Activated T-helper 9 cell treated with anti-CD3 and anti-CD28 coated beads, Interleukin-2, amount 50 U/mL, for 16 hours (primary cell): Measurements from ENCODE around the gene TBATA.

Source experiments
- DNase-seq: peaks from one replicate; pipeline ENCODE4 v3.0.0-alpha.2; 2020; ENCODE audit warnings: low read depth

TBATA gene

GRCh38 chr10:70761727-70762350 lies 23.3 kb downstream of the TBATA start:
- no peak for DNase-seq

DNA sequence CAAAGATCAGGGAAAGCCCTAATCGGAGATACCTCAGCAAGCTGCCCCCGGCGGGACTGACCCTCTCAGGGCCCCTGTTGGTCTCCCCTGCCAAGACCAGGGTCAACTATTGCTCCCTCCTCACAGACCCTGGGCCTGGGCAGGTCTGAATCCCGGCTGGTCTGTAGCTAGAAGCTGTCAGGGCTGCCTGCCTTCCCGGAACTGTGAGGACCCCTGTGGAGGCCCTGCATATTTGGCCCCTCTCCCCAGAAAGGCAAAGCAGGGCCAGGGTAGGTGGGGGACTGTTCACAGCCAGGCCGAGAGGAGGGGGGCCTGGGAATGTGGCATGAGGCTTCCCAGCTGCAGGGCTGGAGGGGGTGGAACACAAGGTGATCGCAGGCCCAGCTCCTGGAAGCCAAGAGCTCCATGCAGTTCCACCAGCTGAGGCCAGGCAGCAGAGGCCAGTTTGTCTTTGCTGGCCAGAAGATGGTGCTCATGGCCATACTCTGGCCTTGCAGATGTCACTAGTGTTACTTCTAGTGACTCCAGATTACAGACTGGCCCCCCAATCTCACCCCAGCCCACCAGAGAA lies 24.1 kb downstream of the TBATA start:
- no peak for DNase-seq

- no peak for DNase-seq
Observed at GRCh38 chr10:70760271-70760787, 24.8 kb downstream of the TBATA start.

DNA sequence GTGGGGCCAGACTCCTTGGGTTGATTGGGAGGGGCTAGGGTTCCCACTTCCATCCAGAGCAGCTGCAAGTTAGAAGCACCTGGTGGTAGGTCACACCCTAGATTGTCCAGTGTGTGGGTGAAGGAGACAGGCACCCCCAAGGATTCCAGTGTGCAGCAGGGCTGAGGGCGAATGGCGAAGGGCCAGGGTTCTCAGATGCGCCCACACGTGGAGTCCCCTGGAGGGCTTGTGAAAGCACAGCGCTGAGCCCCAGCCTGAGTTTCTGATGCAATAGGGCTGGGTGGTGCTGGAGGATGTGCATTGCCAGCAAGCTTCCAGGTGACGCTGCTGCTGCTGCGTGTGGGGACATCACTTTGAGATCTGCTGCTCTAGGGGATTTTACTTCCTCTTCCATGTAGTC lies 25.4 kb downstream of the TBATA start:
- no peak for DNase-seq

GRCh38 chr10:70758757-70759514 lies 26.2 kb downstream of the TBATA start:
- peak; percentile 37 for DNase-seq

- DNase-seq = no peak
Observed at GRCh38 chr10:70757856-70758255, 27.3 kb downstream of the TBATA start.

DNA sequence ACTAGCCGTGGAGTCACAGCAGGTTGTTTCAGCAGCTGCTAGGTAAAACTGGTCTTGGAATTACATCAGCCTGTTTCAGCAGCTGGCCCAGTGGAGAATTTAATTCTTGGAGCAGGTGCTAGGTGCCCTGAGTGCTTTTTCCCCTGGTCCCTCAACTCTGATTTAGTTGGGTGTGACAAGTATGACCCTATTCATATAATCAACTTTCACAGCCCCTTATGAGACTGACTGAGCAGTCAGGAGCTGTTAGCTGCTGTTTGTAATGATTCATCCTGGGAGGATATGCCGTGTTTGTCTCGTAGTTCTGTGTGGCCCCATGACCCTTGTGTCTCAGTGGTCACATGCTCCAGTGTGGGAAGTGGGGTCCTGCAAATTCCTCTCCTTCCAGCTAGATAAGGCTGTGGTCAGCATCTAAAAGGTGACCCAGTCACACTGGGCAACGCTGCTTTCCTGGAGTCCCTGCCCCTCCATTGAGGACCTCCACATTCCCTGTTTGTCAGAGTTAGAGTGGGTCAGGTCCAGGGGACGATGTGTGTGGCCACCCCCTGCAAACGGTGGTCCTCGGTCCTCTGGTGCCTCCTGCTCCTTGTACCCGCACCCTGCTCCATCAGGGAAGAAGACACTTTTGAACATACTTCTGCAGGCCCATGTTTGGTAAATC lies 28.3 kb downstream of the TBATA start:
- DNase-seq = no peak

DNA sequence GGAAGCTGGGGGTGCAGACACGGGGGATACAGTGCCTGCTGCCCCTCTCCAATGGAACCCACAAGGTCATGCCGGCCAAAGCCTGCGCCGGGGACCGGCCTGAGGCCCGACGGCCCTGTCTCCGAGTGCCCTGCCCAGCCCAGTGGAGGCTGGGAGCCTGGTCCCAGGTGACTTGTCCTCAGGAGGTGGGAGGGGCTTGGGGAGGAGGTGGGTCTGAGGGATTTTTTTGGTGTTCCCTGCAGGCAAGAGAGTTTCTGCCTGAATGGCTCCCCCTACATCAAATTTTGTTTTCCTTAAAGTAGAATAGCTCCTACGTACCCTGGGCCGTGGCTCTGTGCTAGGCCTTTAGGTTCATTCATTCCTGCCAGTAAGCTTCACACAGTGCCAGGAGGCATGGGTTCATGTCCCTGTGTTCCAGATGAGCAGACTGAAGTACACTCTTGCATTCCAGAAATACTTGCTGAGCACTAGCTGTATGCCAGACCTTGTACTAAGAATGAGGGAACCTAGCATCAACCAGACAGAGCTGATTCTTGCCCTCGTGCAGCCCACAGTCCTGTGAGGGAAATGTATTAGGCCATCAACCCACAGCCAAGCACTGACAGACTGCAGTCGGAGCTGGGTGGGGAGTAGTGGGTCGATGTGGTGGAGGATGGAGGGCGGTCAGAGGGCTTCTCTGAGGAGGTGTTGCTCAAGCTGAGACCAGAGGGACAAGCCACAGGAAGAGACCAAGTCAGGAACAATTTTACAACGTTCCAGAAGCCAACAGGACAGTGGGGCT lies 31.1 kb downstream of the TBATA start:
- no peak for DNase-seq

DNA sequence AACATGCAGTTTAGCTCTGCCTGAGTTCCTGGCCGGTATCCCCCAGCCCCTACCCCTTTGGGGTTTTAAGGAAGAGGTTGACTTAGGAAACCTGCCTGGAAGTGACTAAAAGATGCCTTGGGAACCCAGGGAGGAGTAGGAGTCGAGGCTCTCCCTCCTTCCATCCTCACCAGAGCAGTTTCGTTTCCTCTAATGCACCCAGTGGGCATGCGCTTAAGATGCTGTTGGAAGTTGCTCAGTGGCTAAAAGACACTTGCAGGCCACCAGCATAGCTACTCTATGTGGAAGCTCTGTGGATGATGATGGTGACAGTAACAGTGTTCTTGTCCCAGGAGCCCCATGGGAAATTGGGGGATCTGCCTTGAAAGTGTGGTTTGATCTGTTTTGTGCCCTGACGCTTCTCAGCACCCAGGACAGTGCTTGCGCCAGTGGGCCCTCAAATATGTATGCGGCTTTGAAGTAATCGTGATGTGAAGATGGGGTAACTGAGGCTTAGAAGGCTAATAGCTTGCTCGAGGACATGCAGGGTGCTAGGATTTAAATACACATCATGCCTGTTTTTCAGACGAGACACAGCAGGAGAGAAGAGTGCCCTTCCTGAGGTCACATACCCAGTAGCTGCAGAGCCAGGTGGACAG lies 32.0 kb downstream of the TBATA start:
- DNase-seq = no peak

DNA sequence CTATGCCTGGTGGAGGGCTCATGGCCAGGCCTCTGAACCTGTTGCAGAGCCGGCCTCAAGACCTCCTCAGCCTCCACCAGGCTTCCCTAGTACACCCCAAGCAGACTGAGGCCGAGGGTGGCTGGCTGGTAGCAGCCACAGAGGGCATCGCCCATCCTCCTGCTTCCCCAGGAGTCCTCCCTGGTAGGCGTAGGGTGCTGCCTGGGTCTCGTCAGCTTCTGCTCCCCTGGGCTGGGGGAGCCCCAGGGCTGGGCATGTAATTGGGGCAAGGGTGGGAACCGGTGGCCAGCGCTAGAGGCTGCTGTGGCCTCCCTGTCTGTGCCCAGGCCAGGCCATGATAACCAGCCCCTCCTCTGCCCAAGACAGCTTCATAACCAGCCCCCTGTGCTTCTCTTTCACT lies 32.6 kb downstream of the TBATA start:
- no peak for DNase-seq

- DNase-seq = no peak
Observed at GRCh38 chr10:70751991-70752390, 33.2 kb downstream of the TBATA start.

GRCh38 chr10:70751356-70751755 lies 33.8 kb downstream of the TBATA start:
- no peak for DNase-seq

- no peak for DNase-seq
Observed at GRCh38 chr10:70750156-70750703, 34.9 kb downstream of the TBATA start.

- no peak for DNase-seq
Observed at GRCh38 chr10:70749756-70750155, 35.4 kb downstream of the TBATA start.

- no peak for DNase-seq
Observed at GRCh38 chr10:70748801-70749573, 36.2 kb downstream of the TBATA start.

- DNase-seq = no peak
Observed at GRCh38 chr10:70748305-70748704, 36.9 kb downstream of the TBATA start.

- DNase-seq = no peak
Observed at GRCh38 chr10:70747192-70747965, 37.8 kb downstream of the TBATA start.

DNA sequence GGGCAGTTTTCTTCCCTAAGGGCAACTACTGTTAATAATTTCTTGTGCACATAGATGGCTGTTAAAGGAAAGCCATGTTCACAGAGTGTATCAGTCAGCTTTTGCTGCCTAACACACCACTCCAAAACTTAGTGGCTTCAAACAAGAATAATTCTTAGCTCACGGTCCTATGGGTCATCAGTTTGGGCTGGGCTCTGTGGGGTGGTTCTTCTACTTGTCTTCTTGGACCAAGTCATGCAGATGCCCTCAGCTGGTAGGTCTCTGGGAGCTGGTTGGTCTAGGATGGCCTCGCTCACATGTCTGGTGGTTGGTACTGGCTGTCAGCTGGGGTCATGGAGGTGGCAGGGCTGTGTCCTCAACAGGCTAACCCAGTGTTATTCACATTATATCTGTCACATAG lies 39.6 kb downstream of the TBATA start:
- DNase-seq = no peak

DNA sequence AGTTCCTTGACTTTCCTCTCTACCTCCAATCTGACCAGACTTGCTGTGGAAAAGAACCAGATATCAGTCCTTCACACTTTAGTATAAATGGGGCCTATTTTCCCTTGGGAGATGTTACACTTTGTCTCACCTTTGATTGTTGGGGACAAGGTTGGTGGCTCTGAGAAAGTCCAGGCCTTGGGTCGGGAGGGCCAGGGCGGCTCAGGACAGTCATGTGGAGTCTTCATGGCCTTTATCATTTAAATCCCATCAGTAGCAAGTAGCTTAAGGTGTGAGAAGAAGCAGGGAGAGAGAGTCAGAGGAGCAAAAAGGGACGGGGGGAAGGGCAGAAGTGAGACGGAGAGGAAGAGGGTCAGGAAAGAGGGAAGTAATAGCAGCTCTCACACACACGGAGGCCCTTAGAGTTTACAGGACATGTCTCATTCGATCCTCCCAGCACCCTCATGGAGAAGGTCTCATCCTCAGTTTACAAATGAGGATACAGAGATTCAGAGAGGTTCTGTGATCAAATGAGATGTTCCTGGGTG lies 40.5 kb downstream of the TBATA start:
- DNase-seq = no peak
